K562 (cell line): Measurements from ENCODE around the gene C5AR2. TPM values are rescaled to one million over a fixed set of nuclear protein-coding genes. Genes with fewer than 3 reads are reported as not detected.

ENCODE experiments used
- ATAC-seq: fragments of 200-7000 bp; cut with Tn5 transposase; 3 replicates; pipeline ENCODE4 v1.9.1; 2020; ENCODE audit warnings: moderate library complexity
- BruUV-seq: library from RNA; stranded (reverse); fragments of 400-500 nt; replicated peaks from 2 replicates; lab custom pipeline; 2021; lab: Mats Ljungman, UMichigan
- CTCF ChIA-PET: fragments of 300-600 bp; formaldehyde crosslinking; extraction: SDS; loops from one replicate; lab custom pipeline; 2021; ENCODE audit warnings: low intra/inter-chr PET ratio; lab: Yijun Ruan, JAX
- POLR2A ChIA-PET: fragments of 300-600, 350-650 bp; sonication (Branson Sonifier 250); formaldehyde crosslinking; extraction: SDS; loops from one replicate; lab custom pipeline; 2021; ENCODE audit warnings: antibody characterized with exemption, inconsistent platforms; lab: Yijun Ruan, JAX
- DNase-seq, 4 experiments: peaks; one replicate each; pipeline versions ENCODE4 v3.0.0 to v3.0.0-alpha.2; 2011 to 2018; ENCODE audit warnings: low spot score in 3 of 4, mixed read lengths in 3 of 4; ENCODE audit errors: extremely low read depth in 1 of 4
- FAIRE-seq: peaks from 2 replicates; lab custom pipeline; 2011; peaks lifted over from hg19 to GRCh38; lab: Jason Lieb, UNC
- H2AFZ ChIP-seq: 2 replicates; pipeline ENCODE4 v1.6.0; 2011; ENCODE audit warnings: low read depth, low read length, control low read depth, inconsistent platforms
- H3K27ac ChIP-seq: fragments of 200-600 bp; 3 replicates; pipeline ENCODE4 v1.8.0; 2011; ENCODE audit warnings: low read depth, mild to moderate bottlenecking, control low read depth, inconsistent platforms, low read length, moderate library complexity, mixed read lengths; ENCODE audit errors: extremely low read depth
- H3K27me3 ChIP-seq, 2 experiments: fragments of 300-600 bp in 1 of 2; 2 replicates in 1 of 2; 3 replicates in 1 of 2; pipeline versions ENCODE4 v1.6.0 to v1.8.0; 2011; ENCODE audit warnings: inconsistent platforms in 2 of 2, low read length in 2 of 2, mild to moderate bottlenecking in 1 of 2, mixed read lengths in 1 of 2, moderate library complexity in 1 of 2; ENCODE audit not compliant: control insufficient read depth in 2 of 2, insufficient read depth in 2 of 2
- H3K36me3 ChIP-seq: fragments of 300-600 bp; 3 replicates; pipeline ENCODE4 v1.8.0; 2011; ENCODE audit warnings: mild to moderate bottlenecking, low read length, inconsistent platforms; ENCODE audit not compliant: control insufficient read depth, insufficient read depth
- H3K4me1 ChIP-seq, 2 experiments: fragments of 200-600 bp in 1 of 2; replicated peaks in 1 of 2; 2 replicates in 1 of 2; 3 replicates in 1 of 2; pipeline versions ENCODE4 v1.5.1 to v1.8.0; 2011; ENCODE audit warnings: inconsistent platforms in 2 of 2, low read length in 2 of 2, mild to moderate bottlenecking in 1 of 2, mixed read lengths in 1 of 2, moderate library complexity in 1 of 2; ENCODE audit not compliant: control insufficient read depth in 2 of 2, insufficient read depth in 2 of 2
- H3K4me2 ChIP-seq: 2 replicates; pipeline ENCODE4 v1.6.1; 2011; ENCODE audit warnings: low read length, control low read depth, inconsistent platforms, mixed read lengths; ENCODE audit not compliant: insufficient read depth
- H3K4me3 ChIP-seq: fragments of 200-600 bp; sonication (generic), shearing (Covaris generic); 2 replicates; pipeline ENCODE4 v1.5.1; 2016; ENCODE audit warnings: control low read depth, inconsistent platforms
- H3K79me2 ChIP-seq: fragments of 200-600 bp; 3 replicates; pipeline ENCODE4 v1.8.0; 2011; ENCODE audit warnings: low read length, inconsistent platforms; ENCODE audit not compliant: control insufficient read depth, insufficient read depth
- H3K9ac ChIP-seq, 2 experiments: 2 replicates each; pipeline versions ENCODE4 v1.6.0 to v1.6.1; 2011; ENCODE audit warnings: low read depth in 2 of 2, low read length in 2 of 2, control low read depth in 1 of 2, inconsistent platforms in 1 of 2, mild to moderate bottlenecking in 1 of 2, mixed read lengths in 1 of 2; ENCODE audit not compliant: insufficient read depth in 1 of 2
- H3K9me1 ChIP-seq: one replicate; pipeline ENCODE4 v1.6.0; 2011; ENCODE audit warnings: inconsistent platforms, mild to moderate bottlenecking, low read length, moderate library complexity; ENCODE audit not compliant: control insufficient read depth, insufficient read depth
- H3K9me3 ChIP-seq: replicated peaks from 2 replicates; pipeline ENCODE4 v1.5.1; 2011; ENCODE audit warnings: low read depth, low read length, inconsistent platforms; ENCODE audit not compliant: control insufficient read depth, insufficient read depth
- H4K20me1 ChIP-seq: replicated peaks from 2 replicates; pipeline ENCODE4 v1.6.1; 2011; ENCODE audit warnings: low read length, inconsistent platforms, mixed read lengths; ENCODE audit not compliant: control insufficient read depth, insufficient read depth
- E4F1 ChIP-seq: fragments of 250-450 bp; sonication (Bioruptor Pico); IDR thresholded peaks from 2 replicates; pipeline ENCODE4 v1.5.0; 2021; ENCODE audit warnings: mild to moderate bottlenecking, borderline replicate concordance
- FOS ChIP-seq: IDR thresholded peaks from 3 replicates; pipeline ENCODE4 v1.6.1; 2011; ENCODE audit not compliant: insufficient read length; ENCODE audit errors: extremely low read depth
- GTF2B ChIP-seq: IDR thresholded peaks from 2 replicates; pipeline ENCODE4 v1.6.1; 2011; ENCODE audit not compliant: insufficient read length; ENCODE audit errors: extremely low read depth
- IRF2 ChIP-seq: sonication (generic); formaldehyde crosslinking; IDR thresholded peaks from 2 replicates; pipeline ENCODE4 v1.8.1; 2022; ENCODE audit warnings: mild to moderate bottlenecking, missing genetic modification reagents
- PBX2 ChIP-seq, 2 experiments: IDR thresholded peaks in 1 of 2; conservative IDR thresholded peaks in 1 of 2; 2 replicates each; pipeline ENCODE4 v1.6.1; 2016; ENCODE audit warnings: low read depth in 2 of 2, mild to moderate bottlenecking in 1 of 2, missing compliant biosample characterization in 1 of 2, missing genetic modification characterization in 1 of 2, moderate library complexity in 1 of 2
- SNAPC5 ChIP-seq: fragments of 250-450 bp; sonication (Bioruptor Pico); IDR thresholded peaks from 2 replicates; pipeline ENCODE4 v1.8.0; 2021; ENCODE audit warnings: moderate library complexity, mild to moderate bottlenecking, inconsistent platforms
- SOX6 ChIP-seq: fragments of 450-650 bp; IDR thresholded peaks from 2 replicates; pipeline ENCODE4 v1.6.1; 2014; ENCODE audit warnings: mild to moderate bottlenecking
- SUPT5H ChIP-seq: fragments of 450-650 bp; IDR thresholded peaks from 2 replicates; pipeline ENCODE4 v1.6.1; 2016
- ZEB2 ChIP-seq: fragments of 450-650 bp; IDR thresholded peaks from 2 replicates; pipeline ENCODE4 v1.6.1; 2016
- ZNF239 ChIP-seq: fragments of 250-450 bp; sonication (Bioruptor Pico); IDR thresholded peaks from 2 replicates; pipeline ENCODE4 v1.4.0; 2020; ENCODE audit warnings: mild to moderate bottlenecking
- ZNF3 ChIP-seq: fragments of 250-450 bp; sonication (Bioruptor Pico); IDR thresholded peaks from 2 replicates; pipeline ENCODE4 v1.5.0; 2021; ENCODE audit warnings: mild to moderate bottlenecking, moderate library complexity
- ZNF444 ChIP-seq: fragments of 250-450 bp; sonication (Bioruptor Pico); IDR thresholded peaks from 2 replicates; pipeline ENCODE4 v1.4.0; 2020; ENCODE audit warnings: mild to moderate bottlenecking, moderate library complexity
- ZNF449 ChIP-seq: fragments of 250-450 bp; sonication (Bioruptor Pico); IDR thresholded peaks from 2 replicates; pipeline ENCODE4 v1.8.0; 2022; ENCODE audit warnings: moderate library complexity, mild to moderate bottlenecking, inconsistent platforms
- ZNF586 ChIP-seq: fragments of 450-650 bp; formaldehyde crosslinking; conservative IDR thresholded peaks from 2 replicates; pipeline ENCODE4 v1.4.0; 2020; ENCODE audit warnings: mild to moderate bottlenecking, moderate library complexity
- WGBS: fragments of 100-300 bp; shearing (Covaris generic); methylation state at CpG from one replicate; pipeline ENCODE4 v1.1.6; 2016; ENCODE audit warnings: low coverage, mixed read lengths; ENCODE audit not compliant: insufficient coverage; ENCODE audit errors: missing lambda C conversion rate; 5-methylcytosine and 5-hydroxymethylcytosine counted together
- in situ Hi-C: fragments of 300-500 bp; cut with MboI; formaldehyde crosslinking; loops from 4 replicates; pipeline ENCODE4 v1.15.0; 2018; ENCODE audit warnings: inconsistent platforms, mixed read lengths
- intact Hi-C: fragments of 100-400 bp; cut with micrococcal nuclease; formaldehyde crosslinking; loops from 2 replicates; pipeline ENCODE4 v1.14.2; 2022
- polyA plus RNA-seq, 8 experiments: library from polyadenylated mRNA; depleted of rRNA in 4 of 8; stranded (reverse) in 5 of 8; unstranded in 3 of 8; fragments of >200 nt; fragmentation: Nextera tagmentation in 2 of 8; fragmentation: Illumina TruSeq in 1 of 8; extraction: Ambion mirVana in 2 of 8; extraction: Trizol in 1 of 8; gene quantifications; 2 replicates each; pipeline versions ENCODE4 v1.2.1 to v1.2.3, GENCODE V29; 2011 to 2014; ENCODE audit warnings: inconsistent platforms in 1 of 8, missing spikeins in 1 of 8
- total RNA-seq, 7 experiments: library from RNA; depleted of rRNA in 6 of 7; stranded (reverse); fragments of >200 nt in 6 of 7; fragmentation: Illumina TruSeq in 2 of 7; extraction: Trizol in 2 of 7; gene quantifications; 2 replicates each; pipeline versions ENCODE4 v1.2.1 to v1.2.3, GENCODE V29; 2011 to 2021; ENCODE audit warnings: low replicate concordance in 1 of 7

The C5AR2 gene
- total and polyA plus RNA-seq, 9 of the 15 experiments (the other 6 are each of a cell fraction or from before 2014, with no cell fraction given) = 0.01 to 1.1 (median 0.13) TPM

GRCh38 chr19:47302249-47302648, 29.7 kb upstream of the C5AR2 start (continued):
- TF ChIP-seq ZNF449 (CRISPR knock-in tag) = no peak

GRCh38 chr19:47303966-47304365, 28.0 kb upstream of the C5AR2 start:
- Histone ChIP-seq H3K9ac (no peak overlapping the region), H3K9me1 (no peaks in the 10 kb centered on the region), H4K20me1 (no peaks in the 10 kb centered on the region), H3K79me2 (no peaks in the 10 kb centered on the region), H3K4me3 (no peak overlapping the region), H3K27me3 (no peaks in the 10 kb centered on the region), H3K4me2 (no peak overlapping the region), H2AFZ (no peak overlapping the region), H3K4me1 (peaks cover 2 to 7% of the 10 kb centered on the region in 2 experiments; a peak in 4 of 5 replicates), H3K27ac (no peak overlapping the region), H3K36me3 (no peaks in the 10 kb centered on the region), H3K9me3 (no peaks in the 10 kb centered on the region)
- BruUV-seq = no TSS peak
- DNase-seq (no peak), FAIRE-seq (no peak), ATAC-seq (no peak)
- in situ Hi-C loops (no loop called here), intact Hi-C loops (loop anchor here (2.0 kb wide), 1 partner anchor 87 kb away; no protein-coding TSS in a partner anchor)
- WGBS = 63% methylated on average over 6 of the region's 6 CpGs
- ChIA-PET POLR2A (no interaction called here), CTCF (interaction anchor here (0.6 kb wide), 1 partner anchor 48 kb away, joined by 3 read pairs; no protein-coding TSS in a partner anchor)
- TF ChIP-seq FOS (no peak), SOX6 (no peak), SUPT5H (no peak), GTF2B (no peak), ZNF239 (no peak), ZEB2 (no peak), E4F1 (no peak), SNAPC5 (no peak), ZNF586 (no peak), ZNF444 (no peak), IRF2 (no peak), PBX2 (CRISPR knock-in tag; IDR thresholded peaks at IDR 0.05; ENCODE audit: low read depth) (no peak), PBX2 (tag; conservative IDR thresholded peaks at IDR 0.05; ENCODE audit: low read depth) (no peak), ZNF3 (CRISPR knock-in tag) (no peak)
